Thoracic aorta (tissue), 2 donors: ENCODE results near the gene CALN1. TPM values are rescaled to one million over a fixed set of nuclear protein-coding genes. Genes with fewer than 3 reads are reported as not detected.
"Not testable (repeated sequence)": the region's sequence is repeated elsewhere in the genome, so short reads cannot be mapped to it uniquely, and the experiment has no call there.

Experiments used
- ATAC-seq: fragments of 150-250 bp; one replicate; pipeline ENCODE4 v1.8.0; 2017; ENCODE audit warnings: low read depth; ENCODE audit not compliant: insufficient number of reproducible peaks, low FRiP score
- DNase-seq: peaks from one replicate; pipeline ENCODE4 v3.0.0-alpha.2; 2020; ENCODE audit warnings: low spot score
- H3K27ac ChIP-seq, 2 donors: fragments of 200-600 bp; sonication (generic); 1 replicate in 1 of 2; 2 replicates in 1 of 2; pipeline ENCODE4 v1.5.1; 2016; ENCODE audit warnings: mild to moderate bottlenecking in 2 of 2, moderate library complexity in 2 of 2
- H3K27me3 ChIP-seq: fragments of 200-600 bp; sonication (generic); replicated peaks from 2 replicates; pipeline ENCODE4 v1.6.0; 2016; ENCODE audit warnings: mild to moderate bottlenecking; ENCODE audit not compliant: insufficient read depth
- H3K36me3 ChIP-seq: fragments of 200-600 bp; sonication (generic); one replicate; pipeline ENCODE4 v1.5.1; 2016
- H3K4me1 ChIP-seq, 2 donors: fragments of 200-600 bp; sonication (generic); 1 replicate in 1 of 2; 2 replicates in 1 of 2; pipeline versions ENCODE4 v1.5.1 to v1.6.0; 2016; ENCODE audit warnings: low read depth in 2 of 2, mild to moderate bottlenecking in 1 of 2; ENCODE audit not compliant: control insufficient read depth in 1 of 2
- H3K4me3 ChIP-seq: fragments of 200-600 bp; sonication (generic); 2 replicates; pipeline ENCODE4 v1.5.1; 2016; ENCODE audit warnings: mild to moderate bottlenecking
- H3K9me3 ChIP-seq: fragments of 200-600 bp; sonication (generic); 2 replicates; pipeline ENCODE4 v1.5.1; 2016
- CTCF ChIP-seq: fragments of 200-600 bp; sonication (generic); IDR thresholded peaks from one replicate; pipeline ENCODE4 v1.5.1; 2019; ENCODE audit warnings: antibody characterized with exemption
- total RNA-seq, 2 donors: library from RNA; depleted of rRNA; stranded (reverse); fragments of >200 nt; gene quantifications; one replicate each; pipeline versions ENCODE4 v1.1.0 to v1.2.3, GENCODE V29; 2016

Gene CALN1
- total RNA-seq, 2 donors from 2014 or later = not detected

GRCh38 chr7:72078301-72078700 is 333.8 kb downstream of the CALN1 start:
- no peak overlapping the region for H3K27ac ChIP-seq
- H3K4me1 ChIP-seq = no peaks in the 10 kb centered on the region
- no peaks in the 10 kb centered on the region for H3K36me3 ChIP-seq
- TF ChIP-seq CTCF = no peak
- no peaks in the 10 kb centered on the region for H3K9me3 ChIP-seq
- ATAC-seq (no peak), DNase-seq (no peak)
- no peaks in the 10 kb centered on the region for H3K27me3 ChIP-seq
- no peak overlapping the region for H3K4me3 ChIP-seq

- ATAC-seq (no peak), DNase-seq (no peak)
- no peaks in the 10 kb centered on the region for H3K9me3 ChIP-seq
- no peaks in the 10 kb centered on the region for H3K4me1 ChIP-seq
- no peaks in the 10 kb centered on the region for H3K36me3 ChIP-seq
- H3K27ac ChIP-seq = no peak overlapping the region
- no peak for TF ChIP-seq CTCF
- no peaks in the 10 kb centered on the region for H3K27me3 ChIP-seq
- H3K4me3 ChIP-seq = no peak overlapping the region
Observed at GRCh38 chr7:72077786-72078185, 334.4 kb downstream of the CALN1 start.

GRCh38 chr7:72072901-72073300 is 339.2 kb downstream of the CALN1 start:
- Histone ChIP-seq H3K27me3 (no peaks in the 10 kb centered on the region), H3K4me1 (no peaks in the 10 kb centered on the region), H3K4me3 (no peak overlapping the region), H3K9me3 (no peaks in the 10 kb centered on the region), H3K36me3 (no peaks in the 10 kb centered on the region), H3K27ac (no peak overlapping the region)
- ATAC-seq = no peak
- TF ChIP-seq CTCF = no peak
- no peak for DNase-seq

- H3K27me3 ChIP-seq = no peaks in the 10 kb centered on the region
- no peaks in the 10 kb centered on the region for H3K36me3 ChIP-seq
- no peak for TF ChIP-seq CTCF
- H3K27ac ChIP-seq = no peak overlapping the region
- no peak overlapping the region for H3K4me3 ChIP-seq
- ATAC-seq = no peak
- DNase-seq = no peak
- no peaks in the 10 kb centered on the region for H3K9me3 ChIP-seq
- no peaks in the 10 kb centered on the region for H3K4me1 ChIP-seq
Observed at GRCh38 chr7:72069263-72069662, 342.9 kb downstream of the CALN1 start.

GRCh38 chr7:72065764-72066163 is 346.4 kb downstream of the CALN1 start:
- not testable (repeated sequence) for H3K27me3 ChIP-seq, H3K27ac ChIP-seq, DNase-seq, H3K4me1 ChIP-seq, H3K36me3 ChIP-seq, ATAC-seq, H3K9me3 ChIP-seq, H3K4me3 ChIP-seq

- no peaks in the 10 kb centered on the region for H3K27me3 ChIP-seq
- DNase-seq (no peak), ATAC-seq (no peak)
- no peak for TF ChIP-seq CTCF
- no peaks in the 10 kb centered on the region for H3K4me1 ChIP-seq
- H3K27ac ChIP-seq = no peak overlapping the region
- H3K4me3 ChIP-seq = no peak overlapping the region
- H3K9me3 ChIP-seq = no peaks in the 10 kb centered on the region
- no peaks in the 10 kb centered on the region for H3K36me3 ChIP-seq
Observed at GRCh38 chr7:72064916-72065315, 347.2 kb downstream of the CALN1 start.
